ENCODE results near the gene CEACAM6.
"Not testable (repeated sequence)": the region's sequence is repeated elsewhere in the genome, so short reads cannot be mapped to it uniquely, and the experiment has no call there.

CEACAM6 gene

DNA sequence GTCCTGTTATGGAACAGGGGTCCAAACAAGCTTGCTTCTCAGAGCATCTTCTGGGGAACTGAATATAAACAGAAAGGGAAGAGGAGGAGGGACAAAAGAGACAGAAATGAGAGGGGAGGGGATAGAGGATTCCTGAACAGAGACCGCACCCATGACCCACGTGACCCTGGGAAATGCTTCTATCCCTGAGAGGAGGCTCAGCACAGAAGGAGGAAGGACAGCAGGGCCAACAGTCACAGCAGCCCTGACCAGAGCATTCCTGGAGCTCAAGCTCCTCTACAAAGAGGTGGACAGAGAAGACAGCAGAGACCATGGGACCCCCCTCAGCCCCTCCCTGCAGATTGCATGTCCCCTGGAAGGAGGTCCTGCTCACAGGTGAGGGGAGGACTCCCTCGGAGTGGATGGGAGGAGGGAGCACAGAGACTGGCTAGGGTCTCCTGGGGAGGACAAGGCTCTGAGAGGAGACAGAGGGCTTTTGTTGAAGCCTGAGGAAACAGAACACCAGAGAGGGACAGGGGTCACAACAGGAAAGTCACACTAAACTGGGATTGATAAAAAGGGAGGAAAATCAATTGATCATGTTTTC is at the start of gene CEACAM6:
TSS of gene CEACAM6 (plus strand) at position 203 of the 586 bp plus-strand sequence. CDS start at position 312, 109 bp downstream.
- no peak for TF ChIP-seq CTCF (conservative IDR thresholded peaks at IDR 0.05; ENCODE audit: low read length)
- no peak for DNase-seq (ENCODE audit: low read depth)
- no peak within 1 kb of the TSS for H3K4me3 ChIP-seq (ENCODE audit: low read length)

GRCh38 chr19:41706741-41707501 is 48.4 kb upstream of the CEACAM6 start:
- H3K4me3 ChIP-seq (ENCODE audit: low read length) = no peak overlapping the region
- peak; percentile 52 for TF ChIP-seq CTCF (conservative IDR thresholded peaks at IDR 0.05; ENCODE audit: low read length)
- DNase-seq (ENCODE audit: low read depth) = peak; percentile 12

GRCh38 chr19:41707502-41707812 is 47.9 kb upstream of the CEACAM6 start:
- no peak for DNase-seq (ENCODE audit: low read depth)
- no peak overlapping the region for H3K4me3 ChIP-seq (ENCODE audit: low read length)
- TF ChIP-seq CTCF (conservative IDR thresholded peaks at IDR 0.05; ENCODE audit: low read length) = no peak

DNA sequence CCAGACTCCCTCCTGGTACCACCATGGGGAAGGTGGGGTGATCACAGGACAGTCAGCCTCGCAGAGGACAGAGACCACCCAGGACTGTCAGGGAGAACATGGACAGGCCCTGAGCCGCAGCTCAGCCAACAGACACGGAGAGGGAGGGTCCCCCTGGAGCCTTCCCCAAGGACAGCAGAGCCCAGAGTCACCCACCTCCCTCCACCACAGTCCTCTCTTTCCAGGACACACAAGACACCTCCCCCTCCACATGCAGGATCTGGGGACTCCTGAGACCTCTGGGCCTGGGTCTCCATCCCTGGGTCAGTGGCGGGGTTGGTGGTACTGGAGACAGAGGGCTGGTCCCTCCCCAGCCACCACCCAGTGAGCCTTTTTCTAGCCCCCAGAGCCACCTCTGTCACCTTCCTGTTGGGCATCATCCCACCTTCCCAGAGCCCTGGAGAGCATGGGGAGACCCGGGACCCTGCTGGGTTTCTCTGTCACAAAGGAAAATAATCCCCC is 47.4 kb upstream of the CEACAM6 start:
- H3K4me3 ChIP-seq (ENCODE audit: low read length) = no peak overlapping the region
- DNase-seq (ENCODE audit: low read depth) = no peak
- no peak for TF ChIP-seq CTCF (conservative IDR thresholded peaks at IDR 0.05; ENCODE audit: low read length)

GRCh38 chr19:41708481-41708880 is 46.8 kb upstream of the CEACAM6 start, which contains the start of gene CEACAM5:
CEACAM5 (plus strand) TSS chr19:41708626; CDS start chr19:41708732, 106 bp downstream.
- no peak for TF ChIP-seq CTCF (conservative IDR thresholded peaks at IDR 0.05; ENCODE audit: low read length)
- H3K4me3 ChIP-seq (ENCODE audit: low read length) = no peak within 1 kb of the TSS
- DNase-seq (ENCODE audit: low read depth) = no peak

DNA sequence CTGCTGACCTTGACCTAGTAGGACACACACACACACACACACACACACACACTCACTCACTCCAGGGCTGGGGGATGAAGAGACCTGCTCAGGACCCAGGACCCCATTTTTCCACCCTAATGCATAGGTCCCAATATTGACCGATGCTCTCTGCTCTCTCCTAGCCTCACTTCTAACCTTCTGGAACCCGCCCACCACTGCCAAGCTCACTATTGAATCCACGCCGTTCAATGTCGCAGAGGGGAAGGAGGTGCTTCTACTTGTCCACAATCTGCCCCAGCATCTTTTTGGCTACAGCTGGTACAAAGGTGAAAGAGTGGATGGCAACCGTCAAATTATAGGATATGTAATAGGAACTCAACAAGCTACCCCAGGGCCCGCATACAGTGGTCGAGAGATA is 45.8 kb upstream of the CEACAM6 start:
- not testable (repeated sequence) for DNase-seq (ENCODE audit: low read depth); H3K4me3 ChIP-seq (ENCODE audit: low read length)

DNA sequence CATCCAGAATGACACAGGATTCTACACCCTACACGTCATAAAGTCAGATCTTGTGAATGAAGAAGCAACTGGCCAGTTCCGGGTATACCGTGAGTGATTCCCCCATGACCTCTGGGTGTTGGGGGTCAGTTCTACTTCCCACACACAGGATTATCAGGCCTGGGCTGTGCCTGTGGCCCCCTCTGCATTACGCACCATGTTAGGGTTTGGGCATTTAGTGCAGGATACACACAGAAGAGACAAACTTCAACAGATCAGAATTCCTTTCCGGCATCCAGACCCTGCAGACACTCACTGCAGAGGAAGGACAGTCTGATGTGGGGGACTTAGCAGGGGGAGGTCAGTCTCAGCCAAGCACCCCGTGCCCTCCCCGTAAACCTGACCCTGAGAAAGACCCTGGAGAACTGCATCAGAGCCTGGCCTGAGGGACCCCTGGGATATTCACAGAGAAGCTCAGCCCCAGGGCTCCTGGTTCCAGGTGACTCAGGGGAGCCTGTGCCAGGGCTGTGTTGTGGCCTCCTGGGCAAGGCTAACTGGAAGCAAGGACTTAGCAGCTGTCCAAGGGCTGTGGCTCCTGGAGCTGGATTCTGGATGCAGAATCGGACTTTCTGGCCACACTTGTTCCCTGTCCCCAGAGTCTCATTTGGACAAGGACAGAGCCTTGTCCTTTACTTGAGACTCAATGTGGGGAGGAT is 45.2 kb upstream of the CEACAM6 start:
- H3K4me3 ChIP-seq (ENCODE audit: low read length) = no peak overlapping the region
- no peak for TF ChIP-seq CTCF (conservative IDR thresholded peaks at IDR 0.05; ENCODE audit: low read length)
- no peak for DNase-seq (ENCODE audit: low read depth)
